Peyer's patch (tissue), 4 donors: ENCODE measurements around the gene SAT1. TPM values are rescaled to one million over a fixed set of nuclear protein-coding genes. Genes with fewer than 3 reads are reported as not detected.

Source experiments
- DNase-seq, 3 donors: peaks; one replicate each; pipeline ENCODE4 v3.0.0-alpha.2; 2017 to 2019
- H3K27ac ChIP-seq, 4 donors: fragments of 200-600 bp; sonication (generic); one replicate each; pipeline ENCODE4 v1.5.1; 2016 to 2019
- H3K27me3 ChIP-seq, 2 donors: fragments of 200-600 bp; sonication (generic); one replicate each; pipeline ENCODE4 v1.5.1; 2019
- H3K36me3 ChIP-seq, 3 donors: fragments of 200-600 bp; sonication (generic); one replicate each; pipeline ENCODE4 v1.5.1; 2016 to 2019
- H3K4me1 ChIP-seq, 4 donors: fragments of 200-600 bp; sonication (generic); one replicate each; pipeline ENCODE4 v1.5.1; 2016 to 2019
- H3K4me3 ChIP-seq, 4 donors: fragments of 200-600 bp; sonication (generic); 1 replicate in 3 of 4; 2 replicates in 1 of 4; pipeline ENCODE4 v1.5.1; 2016 to 2019; ENCODE audit warnings: mild to moderate bottlenecking in 1 of 4
- H3K9me3 ChIP-seq, 4 donors: fragments of 200-600 bp; sonication (generic); one replicate each; pipeline ENCODE4 v1.5.1; 2016 to 2019; ENCODE audit warnings: mild to moderate bottlenecking in 1 of 4
- POLR2A ChIP-seq, 2 donors: fragments of 450-650 bp; IDR thresholded peaks; one replicate each; pipeline ENCODE4 v1.5.1; 2017; ENCODE audit warnings: antibody characterized with exemption in 2 of 2, mild to moderate bottlenecking in 2 of 2, moderate library complexity in 2 of 2
- total RNA-seq, 4 donors: library from RNA; depleted of rRNA; stranded (reverse); fragments of >200 nt; gene quantifications; one replicate each; pipeline ENCODE4 v1.1.0, GENCODE V29; 2016
- TF ChIP-seq, protein P1 (sequence below), 6 experiments: fragments of 450-650 bp in 4 of 6; fragments of 200-600 bp in 2 of 6; sonication (generic) in 1 of 6; IDR thresholded peaks; one replicate each; pipeline ENCODE4 v1.5.1; 2017 to 2019; ENCODE audit warnings: antibody characterized with exemption in 6 of 6, mild to moderate bottlenecking in 3 of 6, moderate library complexity in 1 of 6

Gene SAT1
- total RNA-seq, 4 donors from 2014 or later: 796 to 836 (median 832) TPM

DNA sequence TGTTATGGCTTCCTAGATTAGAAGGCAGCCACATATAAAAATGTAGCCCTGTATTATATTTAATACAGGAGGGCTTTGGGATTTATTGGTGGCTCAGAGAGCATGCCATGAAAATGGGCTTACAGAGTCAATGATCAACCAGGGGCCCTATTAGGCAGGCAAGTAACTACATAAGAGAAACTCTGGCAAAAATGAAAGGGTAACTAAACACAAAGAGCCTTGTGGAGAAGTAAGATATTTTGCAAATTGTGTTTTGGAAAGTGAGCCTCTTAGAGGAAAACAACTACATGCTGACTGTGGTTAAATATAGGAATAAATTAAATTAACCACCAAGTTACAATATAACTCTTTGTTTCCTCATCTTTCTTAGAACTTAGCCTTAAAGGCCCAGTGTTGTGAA is 5.5 kb downstream of the SAT1 start:
- Histone ChIP-seq H3K36me3 (peaks cover 0 to 8% (median 0%) of the 10 kb centered on the region in 3 donors), H3K4me3 (no peak overlapping the region), H3K27ac (peak overlapping the region in 1 of 4 donors; percentile 26), H3K9me3 (no peaks in the 10 kb centered on the region), H3K27me3 (no peaks in the 10 kb centered on the region), H3K4me1 (no peaks in the 10 kb centered on the region)
- no peak for TF ChIP-seq POLR2A (IDR thresholded peaks at IDR 0.05)
- TF ChIP-seq, protein P1, sequence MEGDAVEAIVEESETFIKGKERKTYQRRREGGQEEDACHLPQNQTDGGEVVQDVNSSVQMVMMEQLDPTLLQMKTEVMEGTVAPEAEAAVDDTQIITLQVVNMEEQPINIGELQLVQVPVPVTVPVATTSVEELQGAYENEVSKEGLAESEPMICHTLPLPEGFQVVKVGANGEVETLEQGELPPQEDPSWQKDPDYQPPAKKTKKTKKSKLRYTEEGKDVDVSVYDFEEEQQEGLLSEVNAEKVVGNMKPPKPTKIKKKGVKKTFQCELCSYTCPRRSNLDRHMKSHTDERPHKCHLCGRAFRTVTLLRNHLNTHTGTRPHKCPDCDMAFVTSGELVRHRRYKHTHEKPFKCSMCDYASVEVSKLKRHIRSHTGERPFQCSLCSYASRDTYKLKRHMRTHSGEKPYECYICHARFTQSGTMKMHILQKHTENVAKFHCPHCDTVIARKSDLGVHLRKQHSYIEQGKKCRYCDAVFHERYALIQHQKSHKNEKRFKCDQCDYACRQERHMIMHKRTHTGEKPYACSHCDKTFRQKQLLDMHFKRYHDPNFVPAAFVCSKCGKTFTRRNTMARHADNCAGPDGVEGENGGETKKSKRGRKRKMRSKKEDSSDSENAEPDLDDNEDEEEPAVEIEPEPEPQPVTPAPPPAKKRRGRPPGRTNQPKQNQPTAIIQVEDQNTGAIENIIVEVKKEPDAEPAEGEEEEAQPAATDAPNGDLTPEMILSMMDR (IDR thresholded peaks at IDR 0.05): no peak
- DNase-seq: no peak

DNA sequence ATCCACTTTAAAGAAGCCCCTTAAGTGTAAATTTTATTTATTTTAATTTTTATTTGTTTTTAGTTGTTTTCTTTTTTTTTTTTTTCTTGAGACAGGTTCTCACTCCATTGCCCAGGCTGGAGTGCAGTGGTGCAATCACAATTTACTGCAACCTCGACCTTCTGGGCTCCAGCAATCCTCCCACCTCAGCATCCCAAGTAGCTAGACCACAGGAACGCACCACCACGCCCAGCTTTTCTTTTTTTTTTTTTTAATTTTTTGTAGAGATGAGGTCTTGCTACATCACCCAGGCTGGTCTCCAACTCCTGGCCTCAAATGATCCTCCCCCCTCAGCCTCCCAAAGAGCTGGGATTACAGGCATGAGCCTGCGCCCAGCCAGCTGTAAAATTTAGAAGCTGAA is 6.0 kb downstream of the SAT1 start:
- Histone ChIP-seq H3K27ac (no peak overlapping the region), H3K4me3 (no peak overlapping the region), H3K27me3 (no peaks in the 10 kb centered on the region), H3K36me3 (peaks cover 0 to 8% (median 0%) of the 10 kb centered on the region in 3 donors), H3K9me3 (no peaks in the 10 kb centered on the region), H3K4me1 (no peaks in the 10 kb centered on the region)
- no peak for TF ChIP-seq POLR2A (IDR thresholded peaks at IDR 0.05)
- TF ChIP-seq, protein P1 (IDR thresholded peaks at IDR 0.05): no peak
- DNase-seq: no peak

DNA sequence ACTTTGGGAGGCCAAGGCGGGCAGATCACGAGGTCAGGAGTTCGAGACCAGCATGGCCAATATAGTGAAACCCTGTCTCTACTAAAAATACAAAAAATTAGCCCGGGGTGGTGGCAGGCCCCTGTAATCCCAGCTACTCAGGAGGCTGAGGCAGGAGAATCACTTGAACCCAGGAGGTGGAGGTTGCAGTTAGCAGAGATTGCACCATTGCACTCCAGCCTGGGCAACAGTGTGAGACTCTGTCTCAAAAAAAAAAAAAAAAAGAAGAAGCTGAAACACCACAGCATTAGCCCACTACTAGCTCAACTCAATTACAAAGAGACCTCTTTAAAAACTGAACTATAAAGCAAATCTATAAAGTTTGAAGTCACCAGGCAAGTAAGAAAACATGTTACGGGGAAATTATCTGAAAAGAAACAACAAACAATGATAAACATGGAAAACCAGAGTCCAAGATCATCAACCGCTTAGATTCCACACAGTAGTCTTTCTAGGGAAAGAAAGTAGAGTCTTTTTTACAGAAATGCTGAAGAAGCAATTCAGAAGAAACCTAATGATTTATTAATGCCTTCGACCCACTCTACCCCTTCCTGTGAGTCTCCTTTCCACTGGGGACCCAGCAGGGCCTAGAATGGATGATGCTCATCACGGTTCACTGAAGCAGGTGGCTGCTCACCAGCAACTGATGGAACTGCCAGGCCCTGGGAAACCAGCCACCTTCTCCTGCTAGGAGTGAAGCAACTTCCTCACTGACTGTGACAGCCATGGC is 6.6 kb downstream of the SAT1 start:
- no peaks in the 10 kb centered on the region for H3K4me1 ChIP-seq
- no peaks in the 10 kb centered on the region for H3K9me3 ChIP-seq
- no peak for TF ChIP-seq POLR2A (IDR thresholded peaks at IDR 0.05)
- TF ChIP-seq, protein P1 (IDR thresholded peaks at IDR 0.05): no peak
- no peaks in the 10 kb centered on the region for H3K27me3 ChIP-seq
- H3K36me3 ChIP-seq: peaks cover 0 to 8% (median 0%) of the 10 kb centered on the region in 3 donors
- H3K27ac ChIP-seq: no peak overlapping the region
- no peak for DNase-seq
- no peak overlapping the region for H3K4me3 ChIP-seq

DNA sequence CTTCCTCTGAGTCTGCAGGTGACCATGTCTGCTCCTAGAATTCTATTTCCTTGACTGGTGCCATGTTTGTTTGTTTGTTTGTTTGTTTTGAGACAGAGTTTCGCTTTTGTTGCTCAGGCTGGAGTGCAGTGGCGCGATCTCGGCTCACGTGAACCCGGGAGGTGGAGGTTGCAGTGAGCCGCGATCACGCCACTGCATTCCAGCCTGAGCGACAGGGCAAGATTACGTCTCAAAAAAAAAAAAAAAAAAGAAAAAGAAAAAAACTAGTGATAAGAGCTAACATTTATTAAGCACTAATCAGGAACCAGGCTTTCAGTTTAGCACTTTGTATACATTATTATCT is 7.2 kb downstream of the SAT1 start:
- Histone ChIP-seq H3K9me3 (no peaks in the 10 kb centered on the region), H3K27ac (no peak overlapping the region), H3K27me3 (no peaks in the 10 kb centered on the region), H3K4me3 (no peak overlapping the region), H3K4me1 (no peaks in the 10 kb centered on the region), H3K36me3 (peaks cover 0 to 8% (median 0%) of the 10 kb centered on the region in 3 donors)
- TF ChIP-seq, protein P1 (IDR thresholded peaks at IDR 0.05): no peak
- TF ChIP-seq POLR2A (IDR thresholded peaks at IDR 0.05): no peak
- no peak for DNase-seq

DNA sequence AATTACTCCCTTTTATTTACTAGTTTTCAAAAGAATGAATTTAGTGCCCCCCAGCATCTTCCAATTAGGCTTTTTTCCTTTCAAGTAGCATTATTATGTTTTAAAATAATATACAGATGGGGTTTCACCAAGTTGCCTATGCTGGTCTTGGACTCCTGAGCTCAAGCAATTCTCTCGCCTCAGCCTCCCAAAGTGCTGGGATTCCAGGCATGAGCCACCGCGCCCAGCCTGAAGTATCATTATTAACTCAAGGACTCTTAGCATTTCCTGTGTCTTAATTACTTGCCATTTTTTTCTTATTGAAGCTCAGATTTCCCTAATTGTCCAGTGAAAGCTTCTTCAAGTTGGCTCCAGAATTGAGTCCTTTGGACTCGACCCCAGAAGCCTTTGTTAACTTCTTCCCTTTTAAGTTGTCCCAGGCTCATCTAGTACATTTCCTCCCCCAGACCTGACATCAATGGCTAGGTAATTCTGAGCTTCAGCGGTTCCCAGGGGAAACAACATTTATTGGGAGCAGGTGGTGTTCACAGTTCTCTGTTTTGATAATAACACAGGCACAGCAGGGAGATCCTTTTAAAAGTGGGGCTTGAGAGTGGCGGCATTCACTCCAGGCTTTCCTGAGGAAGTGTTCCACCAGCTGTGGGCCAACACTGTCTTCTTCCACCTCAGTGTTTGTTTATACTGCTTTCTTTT is 10.0 kb downstream of the SAT1 start:
- Histone ChIP-seq H3K36me3 (no peaks in the 10 kb centered on the region), H3K27me3 (no peaks in the 10 kb centered on the region), H3K9me3 (no peaks in the 10 kb centered on the region), H3K4me1 (no peaks in the 10 kb centered on the region), H3K27ac (no peak overlapping the region), H3K4me3 (no peak overlapping the region)
- no peak for TF ChIP-seq POLR2A (IDR thresholded peaks at IDR 0.05)
- TF ChIP-seq, protein P1 (IDR thresholded peaks at IDR 0.05): no peak
- no peak for DNase-seq
